Measurements from ENCODE around the gene HDAC1.

- TF ChIP-seq CTCF (CRISPR knock-in tag; IDR thresholded peaks at IDR 0.05) (no peak), ZNF687 (CRISPR knock-in tag; IDR thresholded peaks at IDR 0.05) (no peak), ZNF121 (CRISPR knock-in tag; IDR thresholded peaks at IDR 0.05) (no peak), POLR2A (IDR thresholded peaks at IDR 0.05; ENCODE audit: insufficient read depth in 1 of 2, low read depth in 2 of 2, low read length in 2 of 2) (no peak), ZZZ3 (CRISPR knock-in tag; IDR thresholded peaks at IDR 0.05; ENCODE audit: borderline replicate concordance) (no peak), RFX5 (IDR thresholded peaks at IDR 0.05; ENCODE audit: low read depth, low read length) (no peak), ZSCAN20 (CRISPR knock-in tag; IDR thresholded peaks at IDR 0.05; ENCODE audit: borderline replicate concordance) (no peak), ZBTB7B (CRISPR knock-in tag; IDR thresholded peaks at IDR 0.05) (no peak), ARNT (IDR thresholded peaks at IDR 0.05) (no peak), ETV6 (CRISPR knock-in tag; conservative IDR thresholded peaks at IDR 0.05) (no peak)
Measured at GRCh38 chr1:32305310-32305709, 13.4 kb downstream of the HDAC1 start.

All from HepG2 (cell line).